Activated T-helper 2 cell treated with anti-CD3 and anti-CD28 coated beads, Interferon-gamma antibody, Interleukin-2, Interleukin-4, amounts not matched to agents 10 μg/mL and 5 μg/mL and 100 μg/mL, durations not matched to agents 14 hours and 24 hours and 36 hours (primary cell): Measurements from ENCODE around the gene ANKRD44. TPM values are rescaled to one million over a fixed set of nuclear protein-coding genes. Genes with fewer than 3 reads are reported as not detected.

Source experiments
- DNase-seq: peaks from one replicate; pipeline ENCODE4 v3.0.0; 2021; ENCODE audit warnings: low spot score
- H3K27ac Mint-ChIP-seq: one replicate; pipeline ENCODE4 v1.8.0; 2021; ENCODE audit warnings: mixed read lengths
- H3K27me3 Mint-ChIP-seq: one replicate; pipeline ENCODE4 v1.8.0; 2021; ENCODE audit warnings: low read depth, mixed read lengths
- H3K36me3 Mint-ChIP-seq: one replicate; pipeline ENCODE4 v1.8.0; 2021; ENCODE audit warnings: low read depth, mixed read lengths
- H3K4me1 Mint-ChIP-seq: one replicate; pipeline ENCODE4 v1.8.0; 2021; ENCODE audit warnings: low read depth, mixed read lengths
- H3K4me3 Mint-ChIP-seq: one replicate; pipeline ENCODE4 v1.8.0; 2021; ENCODE audit warnings: low read depth, mild to moderate bottlenecking, moderate library complexity, mixed read lengths
- H3K9me3 Mint-ChIP-seq: one replicate; pipeline ENCODE4 v1.8.0; 2021; ENCODE audit warnings: mixed read lengths
- intact Hi-C: fragments of 100-400 bp; cut with micrococcal nuclease; formaldehyde crosslinking; loops from one replicate; pipeline ENCODE4 v1.15.1; 2023
- total RNA-seq: library from RNA; stranded (reverse); gene quantifications from 2 replicates; pipeline ENCODE4 v1.2.3, GENCODE V29; 2022

The ANKRD44 gene
- total RNA-seq, 1 donor from 2014 or later = 120 TPM

- Mint-ChIP-seq H3K36me3 (peaks cover 22% of the 10 kb centered on the region), H3K4me1 (peaks cover 79% of the 10 kb centered on the region), H3K27ac (peak overlapping the region; percentile 90), H3K9me3 (peaks cover 4% of the 10 kb centered on the region), H3K27me3 (no peaks in the 10 kb centered on the region), H3K4me3 (no peak overlapping the region)
- DNase-seq = no peak
- intact Hi-C loops = no loop called here
These were observed 46.2 kb downstream of the ANKRD44 start for GRCh38 chr2:197264332-197264731.

GRCh38 chr2:197263077-197263476 is 47.5 kb downstream of the ANKRD44 start:
- DNase-seq = no peak
- intact Hi-C loops = no loop called here
- Mint-ChIP-seq H3K36me3 (peaks cover 28% of the 10 kb centered on the region), H3K9me3 (peaks cover 4% of the 10 kb centered on the region), H3K27me3 (no peaks in the 10 kb centered on the region), H3K27ac (peak overlapping the region; percentile 90), H3K4me3 (no peak overlapping the region), H3K4me1 (peaks cover 78% of the 10 kb centered on the region)

- Mint-ChIP-seq H3K27ac (peak overlapping the region; percentile 90), H3K27me3 (no peaks in the 10 kb centered on the region), H3K36me3 (peaks cover 31% of the 10 kb centered on the region), H3K4me3 (peak overlapping the region; percentile 53), H3K4me1 (peaks cover 77% of the 10 kb centered on the region), H3K9me3 (peaks cover 4% of the 10 kb centered on the region)
- intact Hi-C loops = no loop called here
- DNase-seq = no peak
These were observed 48.8 kb downstream of the ANKRD44 start for GRCh38 chr2:197261808-197262226.

GRCh38 chr2:197259470-197259999 is 51.0 kb downstream of the ANKRD44 start:
- Mint-ChIP-seq H3K9me3 (peaks cover 4% of the 10 kb centered on the region), H3K4me1 (peaks cover 80% of the 10 kb centered on the region), H3K27me3 (no peaks in the 10 kb centered on the region), H3K36me3 (peaks cover 31% of the 10 kb centered on the region), H3K27ac (peak overlapping the region; percentile 90), H3K4me3 (no peak overlapping the region)
- intact Hi-C loops = loop anchor here (2.0 to 5.0 kb wide), 3 partner anchors 37 to 578 kb away; no protein-coding TSS in a partner anchor
- no peak for DNase-seq

GRCh38 chr2:197258580-197258979 is 52.0 kb downstream of the ANKRD44 start:
- no peak for DNase-seq
- Mint-ChIP-seq H3K36me3 (peaks cover 31% of the 10 kb centered on the region), H3K27ac (peak overlapping the region; percentile 90), H3K9me3 (peaks cover 4% of the 10 kb centered on the region), H3K4me3 (peak overlapping the region; percentile 37), H3K4me1 (peaks cover 78% of the 10 kb centered on the region), H3K27me3 (no peaks in the 10 kb centered on the region)
- intact Hi-C loops = loop anchor here (1.0 to 5.0 kb wide), 4 partner anchors 11 to 579 kb away; no protein-coding TSS in a partner anchor

- intact Hi-C loops = loop anchor here (1.0 to 5.0 kb wide), 2 partner anchors 40 to 581 kb away; no protein-coding TSS in a partner anchor
These were observed 53.9 kb downstream of the ANKRD44 start for GRCh38 chr2:197256547-197257170.

GRCh38 chr2:197256021-197256420 is 54.6 kb downstream of the ANKRD44 start:
- Mint-ChIP-seq H3K27ac (peak overlapping the region; percentile 100), H3K9me3 (peaks cover 4% of the 10 kb centered on the region), H3K4me1 (peaks cover 63% of the 10 kb centered on the region), H3K36me3 (peaks cover 25% of the 10 kb centered on the region), H3K27me3 (no peaks in the 10 kb centered on the region), H3K4me3 (peak overlapping the region; percentile 80)
- DNase-seq = no peak
- intact Hi-C loops = loop anchor here (5.0 kb wide), 1 partner anchor 581 kb away; no protein-coding TSS in a partner anchor

More at GRCh38 chr2:197256547-197257170, 53.9 kb downstream of the ANKRD44 start:
- peaks cover 23% of the 10 kb centered on the region for H3K36me3 Mint-ChIP-seq
- peaks cover 4% of the 10 kb centered on the region for H3K9me3 Mint-ChIP-seq
- H3K4me3 Mint-ChIP-seq = peak overlapping the region; percentile 80
- peak overlapping the region; percentile 100 for H3K27ac Mint-ChIP-seq
- H3K27me3 Mint-ChIP-seq = no peaks in the 10 kb centered on the region
- no peak for DNase-seq
- peaks cover 62% of the 10 kb centered on the region for H3K4me1 Mint-ChIP-seq

GRCh38 chr2:197255543-197255942 is 55.0 kb downstream of the ANKRD44 start:
- peaks cover 64% of the 10 kb centered on the region for H3K4me1 Mint-ChIP-seq
- DNase-seq = peak; percentile 68
- peaks cover 4% of the 10 kb centered on the region for H3K9me3 Mint-ChIP-seq
- H3K27ac Mint-ChIP-seq = peak overlapping the region; percentile 100
- H3K27me3 Mint-ChIP-seq = no peaks in the 10 kb centered on the region
- peaks cover 25% of the 10 kb centered on the region for H3K36me3 Mint-ChIP-seq
- intact Hi-C loops = loop anchor here (1.0 to 5.0 kb wide), 4 partner anchors 15 to 582 kb away; no protein-coding TSS in a partner anchor
- peak overlapping the region; percentile 80 for H3K4me3 Mint-ChIP-seq

GRCh38 chr2:197254776-197255530 is 55.6 kb downstream of the ANKRD44 start:
- no peak for DNase-seq
- peaks cover 69% of the 10 kb centered on the region for H3K4me1 Mint-ChIP-seq
- no peaks in the 10 kb centered on the region for H3K27me3 Mint-ChIP-seq
- H3K9me3 Mint-ChIP-seq = peaks cover 4% of the 10 kb centered on the region
- intact Hi-C loops = loop anchor here (1.0 to 5.0 kb wide), 4 partner anchors 15 to 582 kb away; no protein-coding TSS in a partner anchor
- H3K4me3 Mint-ChIP-seq = peak overlapping the region; percentile 80
- peak overlapping the region; percentile 100 for H3K27ac Mint-ChIP-seq
- H3K36me3 Mint-ChIP-seq = peaks cover 22% of the 10 kb centered on the region

- Mint-ChIP-seq H3K9me3 (no peaks in the 10 kb centered on the region), H3K36me3 (peaks cover 29% of the 10 kb centered on the region), H3K4me1 (peaks cover 73% of the 10 kb centered on the region), H3K27me3 (no peaks in the 10 kb centered on the region), H3K27ac (no peak overlapping the region), H3K4me3 (no peak overlapping the region)
- intact Hi-C loops = no loop called here
- DNase-seq = no peak
These were observed 59.0 kb downstream of the ANKRD44 start for GRCh38 chr2:197251576-197251975.

GRCh38 chr2:197251163-197251562 is 59.4 kb downstream of the ANKRD44 start:
- peaks cover 71% of the 10 kb centered on the region for H3K4me1 Mint-ChIP-seq
- no peaks in the 10 kb centered on the region for H3K9me3 Mint-ChIP-seq
- DNase-seq = no peak
- no peak overlapping the region for H3K27ac Mint-ChIP-seq
- H3K36me3 Mint-ChIP-seq = peaks cover 32% of the 10 kb centered on the region
- intact Hi-C loops = no loop called here
- no peaks in the 10 kb centered on the region for H3K27me3 Mint-ChIP-seq
- no peak overlapping the region for H3K4me3 Mint-ChIP-seq

GRCh38 chr2:197250084-197250397 is 60.5 kb downstream of the ANKRD44 start:
- no peak for DNase-seq
- Mint-ChIP-seq H3K9me3 (no peaks in the 10 kb centered on the region), H3K27ac (peak overlapping the region; percentile 50), H3K27me3 (no peaks in the 10 kb centered on the region), H3K36me3 (peaks cover 37% of the 10 kb centered on the region), H3K4me1 (peaks cover 66% of the 10 kb centered on the region), H3K4me3 (no peak overlapping the region)
- intact Hi-C loops = no loop called here
